ENCODE measurements around the gene EFCC1. TPM values are rescaled to one million over a fixed set of nuclear protein-coding genes. Genes with fewer than 3 reads are reported as not detected.

The EFCC1 gene
- total RNA-seq, 1 donor from 2014 or later = 1.5 TPM

DNA sequence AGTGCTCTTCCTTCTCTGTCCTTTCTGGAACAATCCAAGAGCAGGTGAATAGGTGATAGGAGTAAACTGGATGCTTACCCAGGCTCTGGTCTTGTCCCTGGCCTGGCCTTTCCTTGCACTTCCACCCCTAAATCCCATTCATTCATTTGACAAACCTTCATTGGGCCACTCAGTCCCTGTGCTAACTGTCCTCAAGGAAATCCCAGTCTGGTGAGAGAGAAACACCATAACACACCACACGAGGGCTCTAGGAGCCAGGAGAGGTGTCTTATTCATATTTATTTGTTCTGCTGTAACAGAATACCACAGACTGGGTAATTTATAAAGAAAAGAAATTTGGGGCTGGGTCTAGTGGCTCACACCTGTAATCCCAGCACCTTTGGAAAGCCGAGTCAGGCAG is 22.8 kb downstream of the EFCC1 start:
- H3K27me3 ChIP-seq (ENCODE audit: low read depth) = no peaks in the 10 kb centered on the region
- DNase-seq = no peak
- intact Hi-C loops (cut with micrococcal nuclease) = no loop called here
- H3K4me3 ChIP-seq = no peak overlapping the region
- no peaks in the 10 kb centered on the region for H3K9me3 ChIP-seq (replicated peaks)
- no peaks in the 10 kb centered on the region for H3K36me3 ChIP-seq
- TF ChIP-seq CTCF (IDR thresholded peaks at IDR 0.05; ENCODE audit: borderline replicate concordance) = peak; percentile 51
- H3K4me1 ChIP-seq = peaks cover 65% of the 10 kb centered on the region
- peak overlapping the region; percentile 81 for H3K27ac ChIP-seq (replicated peaks)

- H3K27ac ChIP-seq (replicated peaks) = peak overlapping the region; percentile 81
- H3K4me1 ChIP-seq = peaks cover 65% of the 10 kb centered on the region
- peaks cover 2% of the 10 kb centered on the region for H3K9me3 ChIP-seq (replicated peaks)
- no peaks in the 10 kb centered on the region for H3K27me3 ChIP-seq (ENCODE audit: low read depth)
- no peak for DNase-seq
- no peaks in the 10 kb centered on the region for H3K36me3 ChIP-seq
- intact Hi-C loops (cut with micrococcal nuclease) = no loop called here
- TF ChIP-seq CTCF (IDR thresholded peaks at IDR 0.05; ENCODE audit: borderline replicate concordance) = no peak
- H3K4me3 ChIP-seq = no peak overlapping the region
Measured at GRCh38 chr3:129025108-129025507, 24.0 kb downstream of the EFCC1 start.

GRCh38 chr3:129025691-129026435 is 24.8 kb downstream of the EFCC1 start:
- intact Hi-C loops (cut with micrococcal nuclease) = no loop called here
- Histone ChIP-seq H3K36me3 (peaks cover 4% of the 10 kb centered on the region), H3K9me3 (replicated peaks) (peaks cover 5% of the 10 kb centered on the region), H3K27me3 (ENCODE audit: low read depth) (no peaks in the 10 kb centered on the region), H3K4me3 (peak overlapping the region; percentile 73), H3K4me1 (peaks cover 62% of the 10 kb centered on the region), H3K27ac (replicated peaks) (peak overlapping the region; percentile 81)
- peak; percentile 77 for DNase-seq
- no peak for TF ChIP-seq CTCF (IDR thresholded peaks at IDR 0.05; ENCODE audit: borderline replicate concordance)

GRCh38 chr3:129026728-129027543 is 25.8 kb downstream of the EFCC1 start:
- peaks cover 54% of the 10 kb centered on the region for H3K4me1 ChIP-seq
- peak overlapping the region; percentile 73 for H3K4me3 ChIP-seq
- peak overlapping the region; percentile 81 for H3K27ac ChIP-seq (replicated peaks)

DNA sequence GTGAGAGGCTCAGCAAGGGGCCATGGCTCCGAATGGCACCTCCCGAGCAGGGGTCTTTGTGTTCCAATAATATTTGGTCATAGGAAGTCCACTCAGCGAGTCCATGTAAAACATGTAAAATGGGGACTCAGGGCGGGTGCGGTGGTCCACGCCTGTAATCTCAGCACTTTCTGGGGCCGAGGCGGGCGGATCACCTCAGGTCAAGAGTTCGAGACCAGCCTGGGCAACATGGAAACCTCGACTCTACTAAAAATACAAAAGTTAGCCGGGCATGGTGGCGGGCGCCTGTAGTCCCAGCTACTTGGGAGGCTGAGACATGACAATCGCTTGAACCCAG is 26.4 kb downstream of the EFCC1 start:
- Histone ChIP-seq H3K27me3 (ENCODE audit: low read depth) (no peaks in the 10 kb centered on the region), H3K36me3 (peaks cover 4% of the 10 kb centered on the region), H3K27ac (replicated peaks) (peak overlapping the region; percentile 81), H3K9me3 (replicated peaks) (peaks cover 5% of the 10 kb centered on the region), H3K4me3 (peak overlapping the region; percentile 73), H3K4me1 (peaks cover 49% of the 10 kb centered on the region)
- intact Hi-C loops (cut with micrococcal nuclease) = no loop called here
- TF ChIP-seq CTCF (IDR thresholded peaks at IDR 0.05; ENCODE audit: borderline replicate concordance) = no peak
- no peak for DNase-seq

More at GRCh38 chr3:129026728-129027543, 25.8 kb downstream of the EFCC1 start:
- peak; percentile 90 for DNase-seq
- peak; percentile 82 for TF ChIP-seq CTCF (IDR thresholded peaks at IDR 0.05; ENCODE audit: borderline replicate concordance)
- Histone ChIP-seq H3K36me3 (peaks cover 4% of the 10 kb centered on the region), H3K9me3 (replicated peaks) (peaks cover 5% of the 10 kb centered on the region), H3K27me3 (ENCODE audit: low read depth) (no peaks in the 10 kb centered on the region)
- intact Hi-C loops (cut with micrococcal nuclease) = no loop called here
